C4-2B (cell line): Measurements from ENCODE around the gene TRAPPC13.

Source experiments
- CTCF ChIP-seq: fragments of 450-650 bp; conservative IDR thresholded peaks from 2 replicates; pipeline ENCODE4 v1.5.1; 2017; ENCODE audit warnings: mild to moderate bottlenecking
- ZFX ChIP-seq: fragments of 450-650 bp; IDR thresholded peaks from 2 replicates; pipeline ENCODE4 v1.6.1; 2017

- TF ChIP-seq CTCF: no peak
- TF ChIP-seq ZFX: no peak
Measured at GRCh38 chr5:65647941-65648340, 23.1 kb downstream of the TRAPPC13 start.
